ENCODE measurements around the gene DAPK1.

DNA sequence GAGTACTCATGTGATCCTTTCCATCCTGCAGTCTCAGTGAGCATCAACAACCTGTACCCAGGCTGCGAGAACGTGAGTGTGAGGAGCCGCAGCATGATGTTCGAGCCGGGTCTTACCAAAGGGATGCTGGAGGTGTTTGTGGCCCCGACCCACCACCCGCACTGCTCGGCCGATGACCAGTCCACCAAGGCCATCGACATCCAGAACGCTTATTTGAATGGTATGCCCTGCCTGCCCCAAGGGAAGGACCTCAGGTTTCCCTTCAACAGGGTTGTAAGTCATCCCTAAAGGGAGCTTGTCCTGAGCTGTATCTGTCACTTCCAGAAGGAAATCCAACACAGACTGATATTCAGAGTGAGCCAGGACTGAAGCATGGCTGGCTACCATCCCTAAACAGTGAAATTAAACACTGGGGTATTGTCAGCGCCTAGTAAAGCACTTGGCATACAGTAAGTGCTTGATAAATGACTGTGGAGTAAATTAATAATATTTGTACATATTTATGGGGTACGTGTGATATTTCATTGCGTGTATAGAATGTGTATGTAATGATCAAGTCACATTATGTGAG lies 188.9 kb downstream of the DAPK1 start:
- TF ChIP-seq EZH2phosphoT487 (IDR thresholded peaks at IDR 0.05; ENCODE audit: low read length), result no peak
- TF ChIP-seq, protein P1, sequence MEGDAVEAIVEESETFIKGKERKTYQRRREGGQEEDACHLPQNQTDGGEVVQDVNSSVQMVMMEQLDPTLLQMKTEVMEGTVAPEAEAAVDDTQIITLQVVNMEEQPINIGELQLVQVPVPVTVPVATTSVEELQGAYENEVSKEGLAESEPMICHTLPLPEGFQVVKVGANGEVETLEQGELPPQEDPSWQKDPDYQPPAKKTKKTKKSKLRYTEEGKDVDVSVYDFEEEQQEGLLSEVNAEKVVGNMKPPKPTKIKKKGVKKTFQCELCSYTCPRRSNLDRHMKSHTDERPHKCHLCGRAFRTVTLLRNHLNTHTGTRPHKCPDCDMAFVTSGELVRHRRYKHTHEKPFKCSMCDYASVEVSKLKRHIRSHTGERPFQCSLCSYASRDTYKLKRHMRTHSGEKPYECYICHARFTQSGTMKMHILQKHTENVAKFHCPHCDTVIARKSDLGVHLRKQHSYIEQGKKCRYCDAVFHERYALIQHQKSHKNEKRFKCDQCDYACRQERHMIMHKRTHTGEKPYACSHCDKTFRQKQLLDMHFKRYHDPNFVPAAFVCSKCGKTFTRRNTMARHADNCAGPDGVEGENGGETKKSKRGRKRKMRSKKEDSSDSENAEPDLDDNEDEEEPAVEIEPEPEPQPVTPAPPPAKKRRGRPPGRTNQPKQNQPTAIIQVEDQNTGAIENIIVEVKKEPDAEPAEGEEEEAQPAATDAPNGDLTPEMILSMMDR (IDR thresholded peaks at IDR 0.05; ENCODE audit: low read length), result no peak
